HG03039 (cell line): ENCODE data around the gene SOCS6.
A peak's percentile ranks its signal among the peaks of the same experiment; 100 is the strongest.
"Not testable (repeated sequence)": the region's sequence is repeated elsewhere in the genome, so short reads cannot be mapped to it uniquely, and the experiment has no call there.

Source experiments
- ATAC-seq: cut with Tn5 transposase; IDR thresholded peaks from one replicate; pipeline ENCODE4 v1.9.1; 2021; ENCODE audit warnings: mild to moderate bottlenecking, moderate library complexity; ENCODE audit not compliant: unreplicated experiment

Gene SOCS6

GRCh38 chr18:70321616-70322015 lies 32.8 kb downstream of the SOCS6 start:
- ATAC-seq: no peak

GRCh38 chr18:70322385-70322784 lies 33.5 kb downstream of the SOCS6 start:
- no peak for ATAC-seq

- no peak for ATAC-seq
Observed at GRCh38 chr18:70322928-70323327, 34.1 kb downstream of the SOCS6 start.

GRCh38 chr18:70324897-70325296 lies 36.1 kb downstream of the SOCS6 start:
- no peak for ATAC-seq

GRCh38 chr18:70326255-70326654 lies 37.4 kb downstream of the SOCS6 start:
- ATAC-seq: no peak

- no peak for ATAC-seq
Observed at GRCh38 chr18:70328169-70328568, 39.3 kb downstream of the SOCS6 start.

GRCh38 chr18:70329071-70329470 lies 40.2 kb downstream of the SOCS6 start:
- no peak for ATAC-seq

- ATAC-seq: no peak
Observed at GRCh38 chr18:70330887-70331286, 42.0 kb downstream of the SOCS6 start.

- no peak for ATAC-seq
Observed at GRCh38 chr18:70331456-70332097, 42.7 kb downstream of the SOCS6 start.

GRCh38 chr18:70332694-70333093 lies 43.8 kb downstream of the SOCS6 start:
- ATAC-seq: no peak

GRCh38 chr18:70333316-70333715 lies 44.5 kb downstream of the SOCS6 start:
- ATAC-seq: no peak

GRCh38 chr18:70333757-70334156 lies 44.9 kb downstream of the SOCS6 start:
- no peak for ATAC-seq

GRCh38 chr18:70334264-70334663 lies 45.4 kb downstream of the SOCS6 start:
- ATAC-seq: no peak

- ATAC-seq: no peak
Observed at GRCh38 chr18:70334728-70335329, 46.0 kb downstream of the SOCS6 start.

GRCh38 chr18:70335892-70336726 lies 47.3 kb downstream of the SOCS6 start:
- no peak for ATAC-seq

- peak; percentile 67 for ATAC-seq
Observed at GRCh38 chr18:70337139-70337972, 48.5 kb downstream of the SOCS6 start.

GRCh38 chr18:70338890-70339289 lies 50.0 kb downstream of the SOCS6 start:
- no peak for ATAC-seq

GRCh38 chr18:70339915-70340314 lies 51.1 kb downstream of the SOCS6 start:
- no peak for ATAC-seq

GRCh38 chr18:70348481-70348880 lies 59.6 kb downstream of the SOCS6 start:
- not testable (repeated sequence) for ATAC-seq

GRCh38 chr18:70349316-70349715 lies 60.5 kb downstream of the SOCS6 start:
- ATAC-seq: no peak

GRCh38 chr18:70354080-70354479 lies 65.2 kb downstream of the SOCS6 start:
- no peak for ATAC-seq
